HL-60 (cell line): ENCODE data around the gene TMTC2.

Source experiments
- DNase-seq, 2 experiments: peaks; one replicate each; pipeline ENCODE4 v3.0.0-alpha.2; 2010 to 2020; ENCODE audit warnings: low read depth in 1 of 2, low spot score in 1 of 2
- H3K27ac ChIP-seq: fragments of 250-450 bp; sonication (Bioruptor Pico); replicated peaks from 2 replicates; pipeline ENCODE4 v1.5.1; 2020; ENCODE audit warnings: mild to moderate bottlenecking, moderate library complexity
- H3K27me3 ChIP-seq: fragments of 250-450 bp; sonication (Bioruptor Pico); 2 replicates; pipeline ENCODE4 v1.5.1; 2021; ENCODE audit warnings: mild to moderate bottlenecking, moderate library complexity; ENCODE audit not compliant: insufficient read depth, poor library complexity, severe bottlenecking
- H3K4me3 ChIP-seq: replicated peaks from 2 replicates; pipeline ENCODE4 v1.5.1; 2011; ENCODE audit warnings: mild to moderate bottlenecking, control low read depth, low read length; ENCODE audit not compliant: insufficient read depth
- GABPA ChIP-seq: IDR thresholded peaks from 2 replicates; pipeline ENCODE4 v1.6.1; 2012; ENCODE audit warnings: low read depth
- POLR2AphosphoS5 ChIP-seq: IDR thresholded peaks from 2 replicates; pipeline ENCODE4 v1.6.1; 2012; ENCODE audit warnings: low read depth
- SPI1 ChIP-seq: IDR thresholded peaks from 2 replicates; pipeline ENCODE4 v1.6.1; 2012; ENCODE audit warnings: low read depth, mild to moderate bottlenecking, borderline replicate concordance
- TF ChIP-seq, protein P1 (sequence below): IDR thresholded peaks from one replicate; pipeline ENCODE4 v1.5.1; 2011; ENCODE audit warnings: low read length, control low read depth, inconsistent platforms; ENCODE audit not compliant: insufficient read depth
- TF ChIP-seq, protein P2 (sequence below): IDR thresholded peaks from 2 replicates; pipeline ENCODE4 v1.6.1; 2012; ENCODE audit warnings: low read depth; ENCODE audit not compliant: insufficient replicate concordance

The TMTC2 gene

DNA sequence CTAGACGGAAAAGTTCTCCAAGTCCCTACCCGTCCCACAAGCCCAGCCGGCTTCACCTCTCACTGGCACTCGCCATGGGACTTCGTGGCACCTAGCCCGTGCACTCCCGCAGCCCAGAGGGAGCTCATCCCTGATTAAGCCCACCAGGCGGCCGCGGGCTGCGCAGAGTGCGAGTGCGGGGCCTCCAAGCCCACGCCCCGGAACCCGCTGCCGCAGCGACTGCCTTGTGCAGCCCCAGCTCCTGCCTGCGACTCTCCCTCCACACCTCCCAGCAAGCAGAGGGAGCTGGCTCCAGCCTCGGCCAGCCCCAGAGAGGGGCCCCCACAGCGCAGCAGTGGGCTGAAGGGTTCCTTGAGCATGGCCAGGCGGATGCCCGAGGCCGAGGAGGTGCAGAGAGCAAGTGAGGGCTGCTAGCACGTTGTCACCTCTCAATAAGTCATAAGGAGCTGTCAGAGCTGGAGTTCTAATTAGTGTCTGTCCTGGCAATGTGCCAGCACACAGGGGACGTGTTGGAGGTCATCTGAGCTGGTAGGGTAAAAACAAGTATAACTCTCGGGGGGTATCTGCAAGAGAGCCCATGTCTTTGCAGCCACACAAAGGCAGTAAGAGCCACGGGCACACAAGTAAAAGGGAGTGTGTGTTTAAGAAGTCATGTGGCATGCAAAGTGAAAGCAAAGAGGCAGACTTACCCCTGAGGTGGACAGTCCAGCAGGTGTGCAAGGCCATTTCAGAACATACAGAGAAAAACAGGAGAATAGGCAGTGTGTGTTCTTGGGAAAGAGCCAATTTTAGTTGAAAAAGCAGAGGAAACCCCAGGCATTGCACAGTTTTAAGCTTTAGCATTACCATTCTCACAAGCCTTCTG is 27.1 kb upstream of the TMTC2 start:
- no peak for DNase-seq
- Histone ChIP-seq H3K27ac (no peak overlapping the region), H3K4me3 (no peak overlapping the region), H3K27me3 (no peaks in the 10 kb centered on the region)
- TF ChIP-seq GABPA (no peak), POLR2AphosphoS5 (no peak), SPI1 (no peak)
- TF ChIP-seq, protein P1, sequence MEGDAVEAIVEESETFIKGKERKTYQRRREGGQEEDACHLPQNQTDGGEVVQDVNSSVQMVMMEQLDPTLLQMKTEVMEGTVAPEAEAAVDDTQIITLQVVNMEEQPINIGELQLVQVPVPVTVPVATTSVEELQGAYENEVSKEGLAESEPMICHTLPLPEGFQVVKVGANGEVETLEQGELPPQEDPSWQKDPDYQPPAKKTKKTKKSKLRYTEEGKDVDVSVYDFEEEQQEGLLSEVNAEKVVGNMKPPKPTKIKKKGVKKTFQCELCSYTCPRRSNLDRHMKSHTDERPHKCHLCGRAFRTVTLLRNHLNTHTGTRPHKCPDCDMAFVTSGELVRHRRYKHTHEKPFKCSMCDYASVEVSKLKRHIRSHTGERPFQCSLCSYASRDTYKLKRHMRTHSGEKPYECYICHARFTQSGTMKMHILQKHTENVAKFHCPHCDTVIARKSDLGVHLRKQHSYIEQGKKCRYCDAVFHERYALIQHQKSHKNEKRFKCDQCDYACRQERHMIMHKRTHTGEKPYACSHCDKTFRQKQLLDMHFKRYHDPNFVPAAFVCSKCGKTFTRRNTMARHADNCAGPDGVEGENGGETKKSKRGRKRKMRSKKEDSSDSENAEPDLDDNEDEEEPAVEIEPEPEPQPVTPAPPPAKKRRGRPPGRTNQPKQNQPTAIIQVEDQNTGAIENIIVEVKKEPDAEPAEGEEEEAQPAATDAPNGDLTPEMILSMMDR: no peak
- TF ChIP-seq, protein P2, sequence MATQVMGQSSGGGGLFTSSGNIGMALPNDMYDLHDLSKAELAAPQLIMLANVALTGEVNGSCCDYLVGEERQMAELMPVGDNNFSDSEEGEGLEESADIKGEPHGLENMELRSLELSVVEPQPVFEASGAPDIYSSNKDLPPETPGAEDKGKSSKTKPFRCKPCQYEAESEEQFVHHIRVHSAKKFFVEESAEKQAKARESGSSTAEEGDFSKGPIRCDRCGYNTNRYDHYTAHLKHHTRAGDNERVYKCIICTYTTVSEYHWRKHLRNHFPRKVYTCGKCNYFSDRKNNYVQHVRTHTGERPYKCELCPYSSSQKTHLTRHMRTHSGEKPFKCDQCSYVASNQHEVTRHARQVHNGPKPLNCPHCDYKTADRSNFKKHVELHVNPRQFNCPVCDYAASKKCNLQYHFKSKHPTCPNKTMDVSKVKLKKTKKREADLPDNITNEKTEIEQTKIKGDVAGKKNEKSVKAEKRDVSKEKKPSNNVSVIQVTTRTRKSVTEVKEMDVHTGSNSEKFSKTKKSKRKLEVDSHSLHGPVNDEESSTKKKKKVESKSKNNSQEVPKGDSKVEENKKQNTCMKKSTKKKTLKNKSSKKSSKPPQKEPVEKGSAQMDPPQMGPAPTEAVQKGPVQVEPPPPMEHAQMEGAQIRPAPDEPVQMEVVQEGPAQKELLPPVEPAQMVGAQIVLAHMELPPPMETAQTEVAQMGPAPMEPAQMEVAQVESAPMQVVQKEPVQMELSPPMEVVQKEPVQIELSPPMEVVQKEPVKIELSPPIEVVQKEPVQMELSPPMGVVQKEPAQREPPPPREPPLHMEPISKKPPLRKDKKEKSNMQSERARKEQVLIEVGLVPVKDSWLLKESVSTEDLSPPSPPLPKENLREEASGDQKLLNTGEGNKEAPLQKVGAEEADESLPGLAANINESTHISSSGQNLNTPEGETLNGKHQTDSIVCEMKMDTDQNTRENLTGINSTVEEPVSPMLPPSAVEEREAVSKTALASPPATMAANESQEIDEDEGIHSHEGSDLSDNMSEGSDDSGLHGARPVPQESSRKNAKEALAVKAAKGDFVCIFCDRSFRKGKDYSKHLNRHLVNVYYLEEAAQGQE: no peak

DNA sequence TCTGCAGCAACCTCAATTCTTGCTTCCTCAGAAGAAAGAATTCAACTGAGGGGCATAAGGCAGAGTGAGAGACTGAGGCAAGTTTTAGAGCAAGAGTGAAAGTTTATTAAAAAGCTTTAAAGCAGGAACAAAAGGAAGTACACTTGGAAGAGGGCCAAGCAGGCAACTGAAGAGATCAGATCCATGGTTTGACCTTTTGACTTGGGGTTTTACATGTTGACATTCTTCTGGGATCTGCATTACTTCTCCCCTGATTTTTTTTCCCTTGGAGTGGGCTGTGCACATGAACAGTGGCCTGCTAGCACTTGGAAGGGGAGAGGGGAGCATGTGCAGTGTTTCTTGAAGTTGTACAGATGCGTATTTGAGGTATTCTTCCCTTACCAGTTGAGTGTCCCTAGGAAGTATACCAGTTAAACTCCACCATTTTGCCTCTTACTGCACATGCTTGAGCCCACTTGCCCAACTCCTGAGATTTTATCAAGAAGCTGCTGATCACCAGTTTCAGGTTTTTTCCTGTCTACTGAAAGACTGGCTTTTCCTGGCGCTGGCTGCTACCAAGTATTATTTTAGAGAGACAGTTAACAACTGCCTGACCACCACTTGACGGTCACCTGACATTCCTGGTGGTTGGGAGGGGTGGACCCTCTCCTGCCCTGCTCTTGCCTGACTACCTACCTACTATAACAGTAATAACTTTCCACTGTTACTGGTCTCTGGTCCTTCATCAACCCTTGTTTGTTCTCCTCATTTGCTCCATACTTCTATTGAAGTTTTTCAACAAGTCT is 26.0 kb upstream of the TMTC2 start:
- TF ChIP-seq, protein P1: no peak
- TF ChIP-seq GABPA (no peak), SPI1 (no peak), POLR2AphosphoS5 (no peak)
- TF ChIP-seq, protein P2: no peak
- H3K27ac ChIP-seq: no peak overlapping the region
- H3K4me3 ChIP-seq: no peak overlapping the region
- no peak for DNase-seq
- H3K27me3 ChIP-seq: no peaks in the 10 kb centered on the region

- no peak overlapping the region for H3K4me3 ChIP-seq
- no peaks in the 10 kb centered on the region for H3K27me3 ChIP-seq
- no peak for DNase-seq
- no peak for TF ChIP-seq POLR2AphosphoS5
- TF ChIP-seq, protein P2: no peak
- TF ChIP-seq, protein P1: no peak
- TF ChIP-seq GABPA: no peak
- no peak for TF ChIP-seq SPI1
- no peak overlapping the region for H3K27ac ChIP-seq
Observed at GRCh38 chr12:82663893-82664292, 22.8 kb upstream of the TMTC2 start.
